PC-3 (cell line): Measurements from ENCODE around the gene CEP192. TPM values are rescaled to one million over a fixed set of nuclear protein-coding genes. Genes with fewer than 3 reads are reported as not detected.

ENCODE experiments used
- ATAC-seq: fragments of 200-7000 bp; cut with Tn5 transposase; 2 replicates; pipeline ENCODE4 v1.9.1; 2020; ENCODE audit warnings: mild to moderate bottlenecking, moderate library complexity
- BruUV-seq: library from RNA; stranded (reverse); fragments of 400-500 nt; replicated peaks from 2 replicates; lab custom pipeline; 2021; lab: Mats Ljungman, UMichigan
- CTCF ChIA-PET: fragments of 300-600 bp; sonication (Branson Sonifier 250); formaldehyde crosslinking; loops from one replicate; lab custom pipeline; 2022; ENCODE audit warnings: antibody characterized with exemption; lab: Charles Lee
- POLR2A ChIA-PET: fragments of 300-600 bp; sonication (Branson Sonifier 250); formaldehyde crosslinking; loops from one replicate; lab custom pipeline; 2022; ENCODE audit warnings: antibody characterized with exemption; ENCODE audit not compliant: unreplicated experiment; lab: Charles Lee
- DNase-seq: peaks from one replicate; pipeline ENCODE4 v3.0.0-alpha.2; 2015
- H2AFZ ChIP-seq: fragments of 300-600 bp; sonication (generic); 2 replicates; pipeline ENCODE4 v1.6.0; 2016; ENCODE audit warnings: antibody characterized with exemption, low read length
- H3F3A ChIP-seq: fragments of 300-600 bp; sonication (generic); one replicate; pipeline ENCODE4 v1.6.0; 2017; ENCODE audit warnings: antibody characterized with exemption, low read length, control low read depth, mild to moderate bottlenecking; ENCODE audit not compliant: unreplicated experiment
- H3K27ac ChIP-seq: fragments of 300-600 bp; sonication (generic); 2 replicates; pipeline ENCODE4 v1.5.1; 2016; ENCODE audit warnings: mild to moderate bottlenecking, low read length
- H3K27me3 ChIP-seq: fragments of 300-600 bp; sonication (generic); 2 replicates; pipeline ENCODE4 v1.6.1; 2016; ENCODE audit warnings: low read length, mixed read lengths
- H3K36me3 ChIP-seq: fragments of 300-600 bp; sonication (generic); 2 replicates; pipeline ENCODE4 v1.6.1; 2016; ENCODE audit warnings: low read depth, mixed run types, low read length, mixed read lengths
- H3K4me1 ChIP-seq: fragments of 300-600 bp; sonication (generic); 2 replicates; pipeline ENCODE4 v1.5.1; 2016; ENCODE audit warnings: low read length; ENCODE audit not compliant: insufficient read depth
- H3K4me2 ChIP-seq: fragments of 300-600 bp; sonication (generic); 2 replicates; pipeline ENCODE4 v1.6.0; 2016; ENCODE audit warnings: low read length
- H3K4me3 ChIP-seq: fragments of 300-600 bp; sonication (generic); 2 replicates; pipeline ENCODE4 v1.5.1; 2016; ENCODE audit warnings: mild to moderate bottlenecking, low read length, mixed read lengths
- H3K79me2 ChIP-seq: fragments of 300-600 bp; sonication (generic); 2 replicates; pipeline ENCODE4 v1.6.1; 2017; ENCODE audit warnings: low read length, mixed read lengths
- H3K9ac ChIP-seq: fragments of 300-600 bp; sonication (generic); 2 replicates; pipeline ENCODE4 v1.6.0; 2016; ENCODE audit warnings: mild to moderate bottlenecking, low read length
- H3K9me2 ChIP-seq: fragments of 300-600 bp; sonication (generic); replicated peaks from 2 replicates; pipeline ENCODE4 v1.6.1; 2016; ENCODE audit warnings: mixed run types, low read length, mixed read lengths
- H3K9me3 ChIP-seq: fragments of 300-600 bp; sonication (generic); 2 replicates; pipeline ENCODE4 v1.6.1; 2016; ENCODE audit warnings: low read length, mixed read lengths
- H4K20me1 ChIP-seq: fragments of 300-600 bp; sonication (generic); 2 replicates; pipeline ENCODE4 v1.6.1; 2016; ENCODE audit warnings: low read length, mixed read lengths
- CTCF ChIP-seq: fragments of 300-600 bp; sonication (generic); conservative IDR thresholded peaks from 2 replicates; pipeline ENCODE4 v1.5.1; 2017; ENCODE audit warnings: antibody characterized with exemption, low read depth, mild to moderate bottlenecking, low read length
- EZH2 ChIP-seq: fragments of 300-600 bp; sonication (generic); IDR thresholded peaks from one replicate; pipeline ENCODE4 v1.6.1; 2017; ENCODE audit warnings: antibody characterized with exemption, mild to moderate bottlenecking, low read length; ENCODE audit not compliant: unreplicated experiment
- EZH2phosphoT487 ChIP-seq: fragments of 300-600 bp; sonication (generic); IDR thresholded peaks from 2 replicates; pipeline ENCODE4 v1.6.1; 2018; ENCODE audit warnings: mild to moderate bottlenecking, antibody characterized with exemption, low read length, borderline replicate concordance
- intact Hi-C: fragments of 100-400 bp; cut with micrococcal nuclease; formaldehyde crosslinking; loops from 2 replicates; pipeline ENCODE4 v1.9.0; 2023
- total RNA-seq: library from RNA; depleted of rRNA; stranded (reverse); fragments of >200 nt; gene quantifications from 2 replicates; pipeline ENCODE4 v1.2.3, GENCODE V29; 2014

CEP192 gene
- total RNA-seq, 1 experiment from 2014 or later: 32.6 TPM

GRCh38 chr18:13086906-13087305, 95.7 kb downstream of the CEP192 start:
- TF ChIP-seq EZH2phosphoT487: no peak
- TF ChIP-seq CTCF: no peak
- no peak for TF ChIP-seq EZH2
- Histone ChIP-seq H3K27ac (no peak overlapping the region), H3K36me3 (peaks cover 23% of the 10 kb centered on the region), H3K4me2 (no peak overlapping the region), H3K9ac (no peak overlapping the region), H3K4me1 (no peaks in the 10 kb centered on the region), H3K9me2 (no peaks in the 10 kb centered on the region), H2AFZ (no peak overlapping the region), H3K79me2 (no peaks in the 10 kb centered on the region), H3K9me3 (no peaks in the 10 kb centered on the region), H3K27me3 (no peaks in the 10 kb centered on the region), H3K4me3 (no peak overlapping the region), H4K20me1 (0 out of 2 replicates have a peak, but pooled peaks cover 3% of the 10 kb centered on the region), H3F3A (no peaks in the 10 kb centered on the region)
- BruUV-seq: no TSS peak
- ChIA-PET CTCF (no interaction called here), POLR2A (no interaction called here)
- intact Hi-C loops: no loop called here
- ATAC-seq: no peak
- DNase-seq: no peak

- H2AFZ ChIP-seq: no peak overlapping the region
- no peak overlapping the region for H3K9ac ChIP-seq
- CTCF ChIA-PET: interaction anchor here (0.6 kb wide), 1 partner anchor 12 kb away, joined by 3 read pairs; no protein-coding TSS in a partner anchor
- no peak for ATAC-seq
- no peaks in the 10 kb centered on the region for H3K9me2 ChIP-seq
- H3F3A ChIP-seq: no peaks in the 10 kb centered on the region
- no TSS peak for BruUV-seq
- H3K79me2 ChIP-seq: no peaks in the 10 kb centered on the region
- H3K4me2 ChIP-seq: no peak overlapping the region
- no peak for DNase-seq
- H3K4me1 ChIP-seq: no peaks in the 10 kb centered on the region
- peaks cover 48% of the 10 kb centered on the region for H3K36me3 ChIP-seq
- H3K9me3 ChIP-seq: no peaks in the 10 kb centered on the region
- no peak for TF ChIP-seq EZH2phosphoT487
- no peak for TF ChIP-seq EZH2
- no peak for TF ChIP-seq CTCF
- POLR2A ChIA-PET: no interaction called here
- intact Hi-C loops: no loop called here
- H3K4me3 ChIP-seq: no peak overlapping the region
- H3K27me3 ChIP-seq: no peaks in the 10 kb centered on the region
- H3K27ac ChIP-seq: no peak overlapping the region
- H4K20me1 ChIP-seq: no peaks in the 10 kb centered on the region
Measured at GRCh38 chr18:13095466-13095865, 104.3 kb downstream of the CEP192 start.

- DNase-seq: no peak
- intact Hi-C loops: no loop called here
- no peaks in the 10 kb centered on the region for H3F3A ChIP-seq
- H4K20me1 ChIP-seq: no peaks in the 10 kb centered on the region
- no peak for TF ChIP-seq EZH2phosphoT487
- TF ChIP-seq CTCF: no peak
- TF ChIP-seq EZH2: no peak
- no peak overlapping the region for H3K4me3 ChIP-seq
- no peak overlapping the region for H2AFZ ChIP-seq
- no peak overlapping the region for H3K9ac ChIP-seq
- no peak overlapping the region for H3K4me2 ChIP-seq
- BruUV-seq: no TSS peak
- ChIA-PET CTCF (no interaction called here), POLR2A (no interaction called here)
- H3K36me3 ChIP-seq: peaks cover 48% of the 10 kb centered on the region
- H3K9me3 ChIP-seq: no peaks in the 10 kb centered on the region
- H3K27ac ChIP-seq: no peak overlapping the region
- no peaks in the 10 kb centered on the region for H3K27me3 ChIP-seq
- no peaks in the 10 kb centered on the region for H3K4me1 ChIP-seq
- H3K79me2 ChIP-seq: no peaks in the 10 kb centered on the region
- H3K9me2 ChIP-seq: no peaks in the 10 kb centered on the region
- no peak for ATAC-seq
Measured at GRCh38 chr18:13096232-13096631, 105.1 kb downstream of the CEP192 start.
